PC-9 (cell line): ENCODE data around the gene RLN3. TPM values are rescaled to one million over a fixed set of nuclear protein-coding genes. Genes with fewer than 3 reads are reported as not detected.

Experiments used
- BruUV-seq: library from RNA; stranded (reverse); fragments of 400-500 nt; replicated peaks from 2 replicates; lab custom pipeline; 2021; lab: Mats Ljungman, UMichigan
- CTCF ChIA-PET: fragments of 300-600 bp; sonication (Branson Sonifier 250); formaldehyde crosslinking; loops from one replicate; lab custom pipeline; 2022; ENCODE audit warnings: antibody characterized with exemption; lab: Charles Lee
- POLR2A ChIA-PET: fragments of 300-600 bp; sonication (Branson Sonifier 250); formaldehyde crosslinking; loops from one replicate; lab custom pipeline; 2022; ENCODE audit warnings: antibody characterized with exemption; ENCODE audit not compliant: unreplicated experiment; lab: Charles Lee
- DNase-seq, 2 experiments: peaks; one replicate each; pipeline versions ENCODE4 v3.0.0 to v3.0.0-alpha.2; 2015 to 2022; ENCODE audit warnings: mixed read lengths in 1 of 2
- H2AFZ ChIP-seq: fragments of 200-600 bp; sonication (generic); 2 replicates; pipeline ENCODE4 v1.8.1; 2017; ENCODE audit warnings: antibody characterized with exemption
- H3F3A ChIP-seq: fragments of 200-600 bp; sonication (generic); 2 replicates; pipeline ENCODE4 v1.8.1; 2017; ENCODE audit warnings: antibody characterized with exemption, mild to moderate bottlenecking, low read depth; ENCODE audit not compliant: insufficient read depth
- H3K27ac ChIP-seq: fragments of 200-600 bp; sonication (generic); 2 replicates; pipeline ENCODE4 v1.6.1; 2016; ENCODE audit warnings: mixed run types
- H3K27me3 ChIP-seq: fragments of 200-600 bp; sonication (generic); 2 replicates; pipeline ENCODE4 v1.6.1; 2016; ENCODE audit warnings: low read depth, mixed run types; ENCODE audit not compliant: insufficient read depth
- H3K36me3 ChIP-seq: fragments of 200-600 bp; sonication (generic); 2 replicates; pipeline ENCODE4 v1.6.1; 2016; ENCODE audit warnings: low read depth, mixed run types
- H3K4me1 ChIP-seq: fragments of 200-600 bp; sonication (generic); replicated peaks from 2 replicates; pipeline ENCODE4 v1.6.1; 2016; ENCODE audit warnings: mixed run types; ENCODE audit not compliant: insufficient read depth
- H3K4me2 ChIP-seq: fragments of 200-600 bp; sonication (generic); 2 replicates; pipeline ENCODE4 v1.6.1; 2017; ENCODE audit warnings: mixed run types
- H3K4me3 ChIP-seq: fragments of 200-600 bp; sonication (generic); 2 replicates; pipeline ENCODE4 v1.6.1; 2016; ENCODE audit warnings: mixed run types
- H3K79me2 ChIP-seq: fragments of 200-600 bp; sonication (generic); 2 replicates; pipeline ENCODE4 v1.6.1; 2017; ENCODE audit warnings: low read depth, mixed run types
- H3K9me2 ChIP-seq: fragments of 200-600 bp; sonication (generic); 2 replicates; pipeline ENCODE4 v1.8.1; 2017; ENCODE audit warnings: mild to moderate bottlenecking; ENCODE audit not compliant: insufficient read depth
- H3K9me3 ChIP-seq: fragments of 200-600 bp; sonication (generic); 2 replicates; pipeline ENCODE4 v1.8.1; 2016; ENCODE audit warnings: low read depth; ENCODE audit not compliant: insufficient read depth
- H4K20me1 ChIP-seq: fragments of 200-600 bp; sonication (generic); 2 replicates; pipeline ENCODE4 v1.8.1; 2017; ENCODE audit not compliant: insufficient read depth
- CTCF ChIP-seq: fragments of 200-600 bp; sonication (generic); conservative IDR thresholded peaks from 2 replicates; pipeline ENCODE4 v1.6.1; 2017; ENCODE audit warnings: mixed run types, antibody characterized with exemption, mild to moderate bottlenecking, moderate library complexity
- EZH2 ChIP-seq: fragments of 200-600 bp; sonication (generic); IDR thresholded peaks from 2 replicates; pipeline ENCODE4 v1.8.0; 2017; ENCODE audit warnings: antibody characterized with exemption, low read depth
- intact Hi-C: fragments of 100-400 bp; cut with micrococcal nuclease; formaldehyde crosslinking; loops from one replicate; pipeline ENCODE4 v1.10.0; 2022; ENCODE audit not compliant: unreplicated experiment
- total RNA-seq: library from RNA; stranded (reverse); gene quantifications from 2 replicates; pipeline ENCODE4 v1.2.3, GENCODE V29; 2021

The RLN3 gene
- total RNA-seq, 1 experiment from 2014 or later = not detected

GRCh38 chr19:13987101-13987890 lies 40.7 kb upstream of the RLN3 start:
- intact Hi-C loops = no loop called here
- Histone ChIP-seq H3K27me3 (no peaks in the 10 kb centered on the region), H3K36me3 (no peaks in the 10 kb centered on the region), H4K20me1 (peaks cover 6% of the 10 kb centered on the region; the same call in 1 of the 2 replicates), H3K9me2 (no peaks in the 10 kb centered on the region), H3K4me1 (no peaks in the 10 kb centered on the region), H2AFZ (no peak overlapping the region), H3K4me3 (no peak overlapping the region), H3K9me3 (no peaks in the 10 kb centered on the region), H3K79me2 (no peaks in the 10 kb centered on the region), H3F3A (peaks cover 5% of the 10 kb centered on the region; the same call in 1 of the 2 replicates), H3K4me2 (no peak overlapping the region), H3K27ac (no peak overlapping the region)
- no TSS peak for BruUV-seq
- TF ChIP-seq EZH2 (no peak), CTCF (no peak)
- ChIA-PET POLR2A (interaction anchor here (0.6 kb wide), 1 partner anchor 18 kb away, joined by 3 read pairs; no protein-coding TSS in a partner anchor), CTCF (interaction anchor here (0.6 kb wide), 2 partner anchors 46 to 301 kb away, joined by 3 to 6 read pairs; no protein-coding TSS in a partner anchor)
- no peak for DNase-seq

- ChIA-PET POLR2A (no interaction called here), CTCF (no interaction called here)
- H3K4me1 ChIP-seq = no peaks in the 10 kb centered on the region
- no peak overlapping the region for H2AFZ ChIP-seq
- intact Hi-C loops = no loop called here
- no peaks in the 10 kb centered on the region for H3K79me2 ChIP-seq
- no peak for DNase-seq
- H3K4me2 ChIP-seq = no peak overlapping the region
- H3K9me3 ChIP-seq = no peaks in the 10 kb centered on the region
- H3K27ac ChIP-seq = no peak overlapping the region
- no peaks in the 10 kb centered on the region for H3K27me3 ChIP-seq
- no peaks in the 10 kb centered on the region for H3K9me2 ChIP-seq
- H3K36me3 ChIP-seq = no peaks in the 10 kb centered on the region
- H3K4me3 ChIP-seq = no peak overlapping the region
- peaks cover 5% of the 10 kb centered on the region; the same call in 1 of the 2 replicates for H3F3A ChIP-seq
- no TSS peak for BruUV-seq
- TF ChIP-seq CTCF (no peak), EZH2 (no peak)
- H4K20me1 ChIP-seq = peaks cover 6% of the 10 kb centered on the region; the same call in 1 of the 2 replicates
These were observed 38.5 kb upstream of the RLN3 start for GRCh38 chr19:13989487-13989886.

- Histone ChIP-seq H3K4me2 (no peak overlapping the region), H3K4me1 (no peaks in the 10 kb centered on the region), H3K36me3 (no peaks in the 10 kb centered on the region), H3K9me2 (no peaks in the 10 kb centered on the region), H3F3A (peaks cover 5% of the 10 kb centered on the region; the same call in 1 of the 2 replicates), H3K27ac (no peak overlapping the region), H4K20me1 (peaks cover 4% of the 10 kb centered on the region; the same call in 1 of the 2 replicates), H3K79me2 (0 out of 2 replicates have a peak, but pooled peaks cover under 1% of the 10 kb centered on the region), H3K27me3 (no peaks in the 10 kb centered on the region), H3K9me3 (no peaks in the 10 kb centered on the region), H2AFZ (no peak overlapping the region), H3K4me3 (no peak overlapping the region)
- no peak for DNase-seq
- intact Hi-C loops = no loop called here
- BruUV-seq = no TSS peak
- TF ChIP-seq EZH2 = no peak
- ChIA-PET CTCF (no interaction called here), POLR2A (no interaction called here)
These were observed 37.9 kb upstream of the RLN3 start for GRCh38 chr19:13990085-13990484.
